ENCODE results near the gene ORM2. TPM values are rescaled to one million over a fixed set of nuclear protein-coding genes. Genes with fewer than 3 reads are reported as not detected.

The ORM2 gene
- total RNA-seq, 1 experiment from 2014 or later = 0.59 TPM

- TF ChIP-seq, protein P1, sequence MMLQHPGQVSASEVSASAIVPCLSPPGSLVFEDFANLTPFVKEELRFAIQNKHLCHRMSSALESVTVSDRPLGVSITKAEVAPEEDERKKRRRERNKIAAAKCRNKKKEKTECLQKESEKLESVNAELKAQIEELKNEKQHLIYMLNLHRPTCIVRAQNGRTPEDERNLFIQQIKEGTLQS (IDR thresholded peaks at IDR 0.05) = no peak
- TF ChIP-seq YY1 (IDR thresholded peaks at IDR 0.05; ENCODE audit: extremely low read depth, insufficient replicate concordance, low read depth, low read length) = no peak
- TF ChIP-seq EZH2phosphoT487 (IDR thresholded peaks at IDR 0.05; ENCODE audit: borderline replicate concordance) = no peak
- TF ChIP-seq SRF (IDR thresholded peaks at IDR 0.05; ENCODE audit: low read depth) = no peak
Observed at GRCh38 chr9:114280636-114281472, 48.8 kb upstream of the ORM2 start (continued).

DNA sequence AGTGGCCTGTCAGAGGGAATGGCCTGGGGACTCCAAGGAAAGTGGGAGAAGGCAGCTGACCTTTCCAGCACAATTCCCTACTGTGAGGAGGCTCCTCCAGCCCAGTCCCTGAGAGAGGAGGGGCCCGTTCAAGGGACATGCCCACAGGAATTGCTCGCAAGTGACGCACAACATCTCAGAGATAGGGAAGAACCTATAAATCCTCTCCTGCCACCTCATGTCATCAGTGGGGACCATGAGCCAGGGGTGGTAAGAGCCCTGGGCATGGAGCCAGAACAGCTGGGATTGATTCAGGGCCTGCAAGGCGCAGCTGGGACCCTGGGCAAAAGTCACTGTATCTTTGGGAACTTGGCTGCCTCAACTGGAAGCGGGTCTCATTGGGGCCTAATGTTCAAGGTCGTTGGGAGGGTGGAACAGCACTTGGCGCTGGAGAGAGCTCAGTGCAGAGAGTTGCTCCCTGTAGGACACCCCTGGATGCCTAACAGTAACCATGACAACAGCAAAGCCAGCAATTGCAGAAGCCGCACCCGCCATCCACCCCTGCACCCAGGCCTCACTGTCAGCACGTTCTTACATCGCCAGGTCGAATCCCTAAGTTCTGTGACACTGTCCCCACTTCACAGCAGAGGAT lies 48.1 kb upstream of the ORM2 start:
- Histone ChIP-seq H3K79me2 (ENCODE audit: insufficient read depth, low read length) (no peaks in the 10 kb centered on the region), H3K4me1 (ENCODE audit: control insufficient read depth in 1 of 2, insufficient read depth in 2 of 2, low read length in 2 of 2) (peaks cover 24 to 34% of the 10 kb centered on the region in 2 experiments), H3K9me3 (ENCODE audit: control insufficient read depth in 1 of 2, insufficient read depth in 1 of 2, low read depth in 1 of 2, low read length in 2 of 2) (no peaks in the 10 kb centered on the region), H3K27me3 (ENCODE audit: insufficient read depth, low read length) (no peaks in the 10 kb centered on the region), H3K4me3 (replicated peaks in 1 of 2; ENCODE audit: low read depth in 1 of 2, low read length in 2 of 2) (no peak overlapping the region), H2AFZ (ENCODE audit: low read depth, low read length, poor library complexity, severe bottlenecking) (no peak overlapping the region), H3K9ac (ENCODE audit: low read length) (no peak overlapping the region), H3K36me3 (ENCODE audit: control insufficient read depth in 1 of 2, insufficient read depth in 2 of 2, low read length in 2 of 2) (no peaks in the 10 kb centered on the region), H4K20me1 (ENCODE audit: insufficient read depth) (no peaks in the 10 kb centered on the region), H3K4me2 (ENCODE audit: low read length) (no peak overlapping the region), H3K27ac (ENCODE audit: low read depth, low read length) (no peak overlapping the region), H3K9me2 (ENCODE audit: insufficient read depth) (no peaks in the 10 kb centered on the region)
- POLR2A ChIA-PET = no interaction called here
- no peak for DNase-seq (ENCODE audit: low read depth, low spot score)
- BruUV-seq (replicated peaks) = no TSS peak
- no peak for ATAC-seq
- CTCF ChIA-PET = no interaction called here
- TF ChIP-seq, protein P2, sequence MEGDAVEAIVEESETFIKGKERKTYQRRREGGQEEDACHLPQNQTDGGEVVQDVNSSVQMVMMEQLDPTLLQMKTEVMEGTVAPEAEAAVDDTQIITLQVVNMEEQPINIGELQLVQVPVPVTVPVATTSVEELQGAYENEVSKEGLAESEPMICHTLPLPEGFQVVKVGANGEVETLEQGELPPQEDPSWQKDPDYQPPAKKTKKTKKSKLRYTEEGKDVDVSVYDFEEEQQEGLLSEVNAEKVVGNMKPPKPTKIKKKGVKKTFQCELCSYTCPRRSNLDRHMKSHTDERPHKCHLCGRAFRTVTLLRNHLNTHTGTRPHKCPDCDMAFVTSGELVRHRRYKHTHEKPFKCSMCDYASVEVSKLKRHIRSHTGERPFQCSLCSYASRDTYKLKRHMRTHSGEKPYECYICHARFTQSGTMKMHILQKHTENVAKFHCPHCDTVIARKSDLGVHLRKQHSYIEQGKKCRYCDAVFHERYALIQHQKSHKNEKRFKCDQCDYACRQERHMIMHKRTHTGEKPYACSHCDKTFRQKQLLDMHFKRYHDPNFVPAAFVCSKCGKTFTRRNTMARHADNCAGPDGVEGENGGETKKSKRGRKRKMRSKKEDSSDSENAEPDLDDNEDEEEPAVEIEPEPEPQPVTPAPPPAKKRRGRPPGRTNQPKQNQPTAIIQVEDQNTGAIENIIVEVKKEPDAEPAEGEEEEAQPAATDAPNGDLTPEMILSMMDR (IDR thresholded peaks at IDR 0.05 in 2 of 3, conservative IDR thresholded peaks at IDR 0.05 in 1 of 3; ENCODE audit: borderline replicate concordance in 1 of 3, insufficient read depth in 1 of 3, low read depth in 2 of 3, low read length in 2 of 3) = no peak
- TF ChIP-seq EGR1 (IDR thresholded peaks at IDR 0.05; ENCODE audit: low read depth) = no peak
- no peak for TF ChIP-seq FOSL1 (IDR thresholded peaks at IDR 0.05; ENCODE audit: low read depth)
- no peak for TF ChIP-seq SRF (IDR thresholded peaks at IDR 0.05; ENCODE audit: low read depth)
- no peak for TF ChIP-seq EZH2 (IDR thresholded peaks at IDR 0.05)
- TF ChIP-seq RAD21 (IDR thresholded peaks at IDR 0.05; ENCODE audit: low read depth) = no peak
- no peak for TF ChIP-seq CEBPB (IDR thresholded peaks at IDR 0.05; ENCODE audit: low read depth)
- no peak for TF ChIP-seq ZNF274 (IDR thresholded peaks at IDR 0.05; ENCODE audit: low read depth, low read length)
- TF ChIP-seq SP1 (IDR thresholded peaks at IDR 0.05; ENCODE audit: low read depth) = no peak
- TF ChIP-seq, protein P3, sequence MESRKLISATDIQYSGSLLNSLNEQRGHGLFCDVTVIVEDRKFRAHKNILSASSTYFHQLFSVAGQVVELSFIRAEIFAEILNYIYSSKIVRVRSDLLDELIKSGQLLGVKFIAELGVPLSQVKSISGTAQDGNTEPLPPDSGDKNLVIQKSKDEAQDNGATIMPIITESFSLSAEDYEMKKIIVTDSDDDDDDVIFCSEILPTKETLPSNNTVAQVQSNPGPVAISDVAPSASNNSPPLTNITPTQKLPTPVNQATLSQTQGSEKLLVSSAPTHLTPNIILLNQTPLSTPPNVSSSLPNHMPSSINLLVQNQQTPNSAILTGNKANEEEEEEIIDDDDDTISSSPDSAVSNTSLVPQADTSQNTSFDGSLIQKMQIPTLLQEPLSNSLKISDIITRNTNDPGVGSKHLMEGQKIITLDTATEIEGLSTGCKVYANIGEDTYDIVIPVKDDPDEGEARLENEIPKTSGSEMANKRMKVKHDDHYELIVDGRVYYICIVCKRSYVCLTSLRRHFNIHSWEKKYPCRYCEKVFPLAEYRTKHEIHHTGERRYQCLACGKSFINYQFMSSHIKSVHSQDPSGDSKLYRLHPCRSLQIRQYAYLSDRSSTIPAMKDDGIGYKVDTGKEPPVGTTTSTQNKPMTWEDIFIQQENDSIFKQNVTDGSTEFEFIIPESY (IDR thresholded peaks at IDR 0.05; ENCODE audit: extremely low read depth, insufficient replicate concordance, low read length) = no peak
- TF ChIP-seq SIN3A (IDR thresholded peaks at IDR 0.05; ENCODE audit: low read depth) = no peak
- intact Hi-C loops (cut with micrococcal nuclease) = no loop called here
- RAD21 ChIA-PET (ENCODE audit: low non-redundant PET in 1 of 2, low total read pairs in 2 of 2, uncharacterized antibody in 2 of 2, unreplicated experiment in 2 of 2) = no interaction called here
